GM13977 (cell line): ENCODE data around the gene GPR78.

ENCODE experiments used
- DNase-seq: peaks from one replicate; pipeline ENCODE4 v3.0.0; 2012; ENCODE audit warnings: low spot score
- in situ Hi-C: fragments of 300-500 bp; cut with MboI; formaldehyde crosslinking; loops from one replicate; pipeline ENCODE4 v1.12.0; 2022; ENCODE audit warnings: low sequenced_read_pairs, low pct_unique_long_range_greater_than_20kb, mixed read lengths, inconsistent platforms; ENCODE audit not compliant: unreplicated experiment
- TF ChIP-seq, protein P1 (sequence below): IDR thresholded peaks from 2 replicates; pipeline ENCODE4 v1.5.1; 2012; ENCODE audit warnings: mild to moderate bottlenecking, control low read depth; ENCODE audit not compliant: insufficient read depth; ENCODE audit errors: extremely low read depth, missing control alignments

Gene GPR78

DNA sequence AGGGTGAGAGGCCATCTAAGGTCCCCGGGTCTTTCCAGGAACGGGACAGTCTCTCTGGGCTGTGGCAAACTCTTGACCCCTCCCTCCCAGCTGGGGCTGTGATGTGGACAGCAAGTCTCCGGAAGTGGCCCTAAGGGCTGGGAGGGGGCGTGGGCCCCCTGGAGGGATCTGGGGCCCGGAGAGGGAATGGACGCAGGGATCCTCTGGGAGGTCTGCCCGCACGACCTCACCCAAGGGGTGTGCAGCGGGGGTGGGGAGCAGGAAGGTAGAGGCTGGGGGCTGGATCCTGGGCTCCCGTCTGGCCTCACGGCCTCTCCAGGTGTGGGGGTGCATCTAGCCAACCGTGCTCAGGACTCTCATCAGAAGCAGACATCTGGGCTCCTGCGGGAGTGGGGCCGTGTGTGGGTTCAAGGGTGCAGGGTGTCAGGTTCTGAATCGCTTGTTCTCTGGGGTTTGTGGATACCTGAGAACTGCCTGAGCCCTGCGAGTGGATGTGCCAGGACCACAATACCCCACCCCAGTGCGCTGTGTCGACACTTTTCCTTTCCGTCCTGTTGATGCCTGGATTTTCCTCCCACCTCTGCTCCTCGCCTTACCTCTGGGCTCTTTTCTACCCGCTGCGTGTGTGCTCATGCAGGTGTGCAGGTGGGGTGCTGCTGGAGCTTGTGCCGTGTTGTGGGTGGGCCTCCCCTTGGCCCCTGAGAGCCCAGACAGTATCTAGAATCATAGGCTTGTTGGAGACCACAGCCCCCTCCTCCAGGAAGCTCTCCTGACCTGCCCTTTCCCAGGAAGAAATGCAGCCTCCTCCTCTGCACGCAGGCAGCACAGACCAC lies 13.3 kb downstream of the GPR78 start:
- TF ChIP-seq, protein P1, sequence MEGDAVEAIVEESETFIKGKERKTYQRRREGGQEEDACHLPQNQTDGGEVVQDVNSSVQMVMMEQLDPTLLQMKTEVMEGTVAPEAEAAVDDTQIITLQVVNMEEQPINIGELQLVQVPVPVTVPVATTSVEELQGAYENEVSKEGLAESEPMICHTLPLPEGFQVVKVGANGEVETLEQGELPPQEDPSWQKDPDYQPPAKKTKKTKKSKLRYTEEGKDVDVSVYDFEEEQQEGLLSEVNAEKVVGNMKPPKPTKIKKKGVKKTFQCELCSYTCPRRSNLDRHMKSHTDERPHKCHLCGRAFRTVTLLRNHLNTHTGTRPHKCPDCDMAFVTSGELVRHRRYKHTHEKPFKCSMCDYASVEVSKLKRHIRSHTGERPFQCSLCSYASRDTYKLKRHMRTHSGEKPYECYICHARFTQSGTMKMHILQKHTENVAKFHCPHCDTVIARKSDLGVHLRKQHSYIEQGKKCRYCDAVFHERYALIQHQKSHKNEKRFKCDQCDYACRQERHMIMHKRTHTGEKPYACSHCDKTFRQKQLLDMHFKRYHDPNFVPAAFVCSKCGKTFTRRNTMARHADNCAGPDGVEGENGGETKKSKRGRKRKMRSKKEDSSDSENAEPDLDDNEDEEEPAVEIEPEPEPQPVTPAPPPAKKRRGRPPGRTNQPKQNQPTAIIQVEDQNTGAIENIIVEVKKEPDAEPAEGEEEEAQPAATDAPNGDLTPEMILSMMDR: no peak
- DNase-seq: no peak
- in situ Hi-C loops: loop anchor here (25.0 kb wide), 1 partner anchor 131 kb away; no protein-coding TSS in a partner anchor

DNA sequence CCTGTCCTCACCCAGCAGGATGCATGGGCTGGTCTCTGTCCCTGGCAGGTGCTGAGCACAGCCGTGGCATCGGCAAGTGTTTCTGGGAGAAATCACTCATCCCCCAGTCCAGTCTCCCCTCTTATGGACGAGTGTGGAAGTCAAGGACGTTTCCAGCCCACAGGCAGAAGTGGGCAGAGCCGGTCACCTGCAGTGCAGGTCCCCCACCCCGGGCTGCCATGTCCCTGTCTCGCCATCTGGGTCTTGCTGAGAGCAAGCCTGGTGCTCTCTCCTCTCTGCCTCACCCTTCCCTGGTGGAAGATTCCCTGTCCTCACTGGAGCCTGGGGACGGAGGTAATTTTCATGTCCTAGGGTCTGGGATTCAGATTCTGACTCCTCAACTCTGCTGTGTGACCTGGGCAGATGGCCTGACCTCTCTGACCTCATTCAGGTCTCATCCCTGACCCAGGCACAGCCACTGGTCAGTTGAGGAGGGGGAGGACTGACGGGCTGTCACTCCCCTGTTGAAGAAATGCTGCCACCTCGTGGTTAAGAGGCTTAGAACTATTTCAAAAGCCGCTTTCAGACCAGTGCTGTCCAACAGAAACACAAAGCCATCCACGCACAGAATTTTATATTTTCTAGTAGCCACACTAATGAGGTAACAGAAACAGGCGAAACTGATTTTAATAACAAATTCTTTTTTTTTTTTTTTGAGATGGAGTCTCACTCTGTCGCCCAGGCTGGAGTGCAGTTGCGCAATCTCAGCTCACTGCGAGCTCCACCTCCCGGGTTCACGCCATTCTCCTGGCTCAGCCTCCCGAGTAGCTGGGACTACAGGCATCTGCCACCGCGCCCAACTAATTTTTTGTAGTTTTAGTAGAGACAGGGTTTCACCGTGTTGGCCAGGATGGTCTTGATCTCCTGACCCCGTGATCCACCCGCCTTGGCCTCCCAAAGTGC lies 14.2 kb downstream of the GPR78 start:
- in situ Hi-C loops: loop anchor here (25.0 kb wide), 1 partner anchor 132 kb away; no protein-coding TSS in a partner anchor
- DNase-seq: peak; percentile 91
- TF ChIP-seq, protein P1: peak; percentile 58

DNA sequence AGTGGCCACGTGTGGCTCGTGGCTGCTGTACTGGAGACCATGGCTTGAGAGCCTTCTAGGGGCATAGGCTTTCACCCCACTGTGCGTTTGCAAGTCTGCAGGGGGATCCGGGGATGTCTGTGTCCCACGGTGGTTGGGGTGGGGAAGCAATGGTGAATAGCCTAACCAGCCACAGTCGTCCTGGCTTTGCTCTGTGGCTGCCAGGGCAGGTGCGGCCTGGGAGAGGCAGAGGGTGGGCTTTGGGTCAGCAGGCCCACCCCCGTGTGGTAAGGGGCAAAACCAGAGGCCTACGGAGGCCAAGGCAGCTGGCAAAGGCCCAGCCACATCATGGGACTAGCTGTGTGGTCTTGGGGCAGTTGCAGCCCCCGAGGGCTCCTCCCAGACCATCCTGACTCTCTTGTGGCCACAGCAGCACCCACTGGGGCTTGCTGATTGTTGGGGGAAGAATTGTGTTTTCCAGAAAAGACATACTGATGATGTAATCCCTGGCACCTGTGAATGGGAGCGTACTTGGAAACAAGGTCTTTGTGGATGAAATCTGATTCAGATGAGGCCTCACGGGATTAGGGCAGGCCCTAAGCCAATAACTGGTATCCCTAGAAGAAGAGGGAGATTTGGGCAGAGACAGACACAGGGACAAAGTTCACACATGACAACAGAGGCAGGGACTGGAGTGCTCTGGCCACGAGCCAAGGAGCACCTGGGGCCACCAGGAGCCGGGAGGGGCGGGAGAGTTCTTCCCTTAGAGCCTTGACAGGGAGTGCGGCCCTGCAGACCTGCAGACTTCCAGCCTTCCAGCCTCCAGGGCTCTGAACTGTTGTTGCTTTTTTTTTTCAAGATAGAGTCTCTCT lies 15.3 kb downstream of the GPR78 start:
- in situ Hi-C loops: loop anchor here (25.0 kb wide), 1 partner anchor 133 kb away; no protein-coding TSS in a partner anchor
- DNase-seq: no peak
- TF ChIP-seq, protein P1: no peak

DNA sequence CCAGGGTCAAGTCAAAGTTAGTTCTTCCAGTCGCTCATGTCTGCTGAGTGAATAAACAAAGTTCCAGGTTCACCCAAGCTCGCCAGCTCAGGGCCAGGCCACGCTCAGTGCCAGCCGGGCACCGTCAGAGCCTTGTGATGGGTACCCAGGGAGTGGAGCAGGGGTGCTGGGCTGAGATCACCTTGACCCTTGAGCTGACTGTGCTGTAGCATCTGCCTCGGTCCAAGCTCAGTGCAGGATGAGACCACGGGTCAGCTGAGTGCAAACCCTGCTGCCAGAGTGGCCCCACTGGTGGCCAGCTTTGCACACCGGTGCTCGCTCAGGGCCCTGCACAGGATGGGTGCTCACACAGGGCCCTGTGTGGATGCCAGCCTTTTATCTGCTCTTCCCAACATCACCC lies 16.7 kb downstream of the GPR78 start:
- TF ChIP-seq, protein P1: no peak
- in situ Hi-C loops: loop anchor here (25.0 kb wide), 1 partner anchor 135 kb away; no protein-coding TSS in a partner anchor
- DNase-seq: no peak

DNA sequence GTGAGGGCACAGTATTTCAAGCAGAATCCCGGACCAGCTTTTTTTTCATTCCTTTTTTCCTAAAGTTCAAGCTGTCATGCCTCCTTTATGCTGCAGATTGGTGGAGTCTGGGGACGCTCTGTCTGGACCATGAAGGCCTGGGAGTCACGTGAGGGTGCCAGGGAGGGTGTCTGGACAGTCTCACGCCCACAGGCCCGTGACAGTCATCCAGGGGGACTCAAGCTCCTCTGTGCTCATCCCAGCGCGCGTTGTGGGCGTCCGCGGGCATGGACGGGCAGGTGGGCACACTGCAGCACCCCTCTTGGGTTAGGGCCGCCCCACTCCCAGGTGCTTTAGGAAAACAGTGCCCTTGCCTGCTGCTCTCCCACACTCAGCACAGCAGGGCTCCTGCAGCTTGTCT lies 17.1 kb downstream of the GPR78 start:
- DNase-seq: no peak
- TF ChIP-seq, protein P1: no peak
- in situ Hi-C loops: loop anchor here (25.0 kb wide), 1 partner anchor 135 kb away; no protein-coding TSS in a partner anchor

DNA sequence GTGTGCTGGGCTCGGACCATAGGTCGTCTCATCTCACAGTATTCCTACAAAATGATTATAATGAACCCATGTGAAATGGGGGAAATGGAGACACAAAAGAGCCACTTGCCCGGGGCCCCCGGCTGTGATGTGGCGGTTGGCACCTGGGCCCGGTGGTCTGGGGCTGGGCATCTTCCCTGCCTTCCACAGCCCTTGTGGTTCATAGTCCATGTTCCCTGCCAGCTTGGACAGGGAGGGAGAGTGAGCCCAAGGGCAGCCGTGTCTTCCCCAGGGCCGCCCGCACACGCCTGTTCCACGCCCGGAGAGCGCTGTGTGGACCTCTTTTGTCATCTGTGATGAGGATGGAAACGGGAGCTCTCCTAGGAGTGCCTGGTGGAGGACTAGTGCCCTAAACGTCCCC lies 17.6 kb downstream of the GPR78 start:
- in situ Hi-C loops: loop anchor here (25.0 kb wide), 1 partner anchor 135 kb away; no protein-coding TSS in a partner anchor
- TF ChIP-seq, protein P1: no peak
- DNase-seq: no peak
